GM12878 (cell line): Measurements from ENCODE around the gene STK17A. TPM values are rescaled to one million over a fixed set of nuclear protein-coding genes. Genes with fewer than 3 reads are reported as not detected.

Experiments used
- BHLHE40 ChIP-seq, 2 experiments: fragments of 450-650 bp in 1 of 2; IDR thresholded peaks; 2 replicates each; pipeline ENCODE4 v1.6.1; 2011 to 2017; ENCODE audit warnings: low read depth in 2 of 2, borderline replicate concordance in 1 of 2, improper control_type of control experiment in 1 of 2, low read length in 1 of 2, mild to moderate bottlenecking in 1 of 2
- BRCA1 ChIP-seq: IDR thresholded peaks from 2 replicates; pipeline ENCODE4 v1.6.1; 2011; ENCODE audit warnings: low read depth, low read length, improper control_type of control experiment
- CBX3 ChIP-seq: fragments of 200-600 bp; sonication (generic); IDR thresholded peaks from 2 replicates; pipeline ENCODE4 v1.6.1; 2016; ENCODE audit warnings: low read depth, borderline replicate concordance
- CHD2 ChIP-seq: IDR thresholded peaks from 2 replicates; pipeline ENCODE4 v1.6.1; 2011; ENCODE audit warnings: low read depth, low read length, improper control_type of control experiment, borderline replicate concordance
- KLF5 ChIP-seq: fragments of 450-650 bp; IDR thresholded peaks from 2 replicates; pipeline ENCODE4 v1.6.1; 2014; ENCODE audit warnings: mild to moderate bottlenecking; ENCODE audit not compliant: partially characterized antibody
- NRF1 ChIP-seq: conservative IDR thresholded peaks from 2 replicates; pipeline ENCODE4 v1.6.1; 2011; ENCODE audit warnings: mild to moderate bottlenecking, low read depth, low read length, improper control_type of control experiment
- POLR2AphosphoS5 ChIP-seq: IDR thresholded peaks from 2 replicates; pipeline ENCODE4 v1.6.1; 2011; ENCODE audit warnings: mild to moderate bottlenecking, low read length, inconsistent platforms
- RB1 ChIP-seq: fragments of 450-650 bp; formaldehyde crosslinking; IDR thresholded peaks from 2 replicates; pipeline ENCODE4 v1.6.1; 2017; ENCODE audit warnings: mild to moderate bottlenecking, borderline replicate concordance
- SREBF1 ChIP-seq: IDR thresholded peaks from 2 replicates; pipeline ENCODE4 v1.6.1; 2012; ENCODE audit warnings: mild to moderate bottlenecking, low read length
- SREBF2 ChIP-seq: IDR thresholded peaks from 2 replicates; pipeline ENCODE4 v1.6.1; 2012; ENCODE audit warnings: mild to moderate bottlenecking, low read length
- TARDBP ChIP-seq: IDR thresholded peaks from 2 replicates; pipeline ENCODE4 v1.6.1; 2016; ENCODE audit warnings: borderline replicate concordance
- TCF3 ChIP-seq: IDR thresholded peaks from 2 replicates; pipeline ENCODE4 v1.6.1; 2012; ENCODE audit warnings: low read depth, mild to moderate bottlenecking, low read length, borderline replicate concordance; ENCODE audit not compliant: insufficient read depth
- ZNF384 ChIP-seq: IDR thresholded peaks from 2 replicates; pipeline ENCODE4 v1.6.1; 2012; ENCODE audit warnings: low read depth, mild to moderate bottlenecking, low read length, improper control_type of control experiment, borderline replicate concordance
- polyA plus RNA-seq, 11 experiments: library from polyadenylated mRNA; depleted of rRNA in 4 of 11; unstranded in 6 of 11; stranded (reverse) in 5 of 11; fragments of >200 nt; fragmentation: Nextera tagmentation in 4 of 11; fragmentation: Illumina TruSeq in 1 of 11; extraction: Ambion mirVana in 4 of 11; extraction: Trizol in 1 of 11; gene quantifications; 1 replicate in 1 of 11; 2 replicates in 10 of 11; pipeline versions ENCODE4 v1.2.1 to v1.2.3, GENCODE V29; 2011 to 2016; ENCODE audit warnings: inconsistent platforms in 2 of 11, missing spikeins in 2 of 11, low read depth in 1 of 11
- total RNA-seq, 4 experiments: library from RNA; depleted of rRNA in 3 of 4; stranded (reverse); fragments of >200 nt in 3 of 4; fragmentation: Illumina TruSeq in 1 of 4; extraction: Trizol in 1 of 4; gene quantifications; 2 replicates each; pipeline versions ENCODE4 v1.2.1 to v1.2.3, GENCODE V29; 2013 to 2021
- TF ChIP-seq, protein P1 (sequence below): fragments of 150-350 bp; IDR thresholded peaks from 2 replicates; pipeline ENCODE4 v1.6.1; 2014; ENCODE audit warnings: mild to moderate bottlenecking, low read depth, low read length
- TF ChIP-seq, protein P2 (sequence below): fragments of 450-650 bp; IDR thresholded peaks from 2 replicates; pipeline ENCODE4 v1.6.1; 2017; ENCODE audit warnings: mild to moderate bottlenecking, low read depth, inconsistent platforms; ENCODE audit not compliant: poor library complexity, severe bottlenecking
- TF ChIP-seq, protein P3 (sequence below): fragments of 450-650 bp; formaldehyde crosslinking; IDR thresholded peaks from 2 replicates; pipeline ENCODE4 v1.5.0; 2022; ENCODE audit warnings: mild to moderate bottlenecking, missing genetic modification characterization
- TF ChIP-seq, protein P4 (sequence below): fragments of 450-650 bp; IDR thresholded peaks from 2 replicates; pipeline ENCODE4 v1.6.1; 2018; ENCODE audit warnings: borderline replicate concordance, mild to moderate bottlenecking; ENCODE audit not compliant: partially characterized antibody

STK17A gene
- total and polyA plus RNA-seq, 10 of the 15 experiments (the other 5 are each of a cell fraction or from before 2014, with no cell fraction given): 18.5 to 91.6 (median 70.8) TPM

DNA sequence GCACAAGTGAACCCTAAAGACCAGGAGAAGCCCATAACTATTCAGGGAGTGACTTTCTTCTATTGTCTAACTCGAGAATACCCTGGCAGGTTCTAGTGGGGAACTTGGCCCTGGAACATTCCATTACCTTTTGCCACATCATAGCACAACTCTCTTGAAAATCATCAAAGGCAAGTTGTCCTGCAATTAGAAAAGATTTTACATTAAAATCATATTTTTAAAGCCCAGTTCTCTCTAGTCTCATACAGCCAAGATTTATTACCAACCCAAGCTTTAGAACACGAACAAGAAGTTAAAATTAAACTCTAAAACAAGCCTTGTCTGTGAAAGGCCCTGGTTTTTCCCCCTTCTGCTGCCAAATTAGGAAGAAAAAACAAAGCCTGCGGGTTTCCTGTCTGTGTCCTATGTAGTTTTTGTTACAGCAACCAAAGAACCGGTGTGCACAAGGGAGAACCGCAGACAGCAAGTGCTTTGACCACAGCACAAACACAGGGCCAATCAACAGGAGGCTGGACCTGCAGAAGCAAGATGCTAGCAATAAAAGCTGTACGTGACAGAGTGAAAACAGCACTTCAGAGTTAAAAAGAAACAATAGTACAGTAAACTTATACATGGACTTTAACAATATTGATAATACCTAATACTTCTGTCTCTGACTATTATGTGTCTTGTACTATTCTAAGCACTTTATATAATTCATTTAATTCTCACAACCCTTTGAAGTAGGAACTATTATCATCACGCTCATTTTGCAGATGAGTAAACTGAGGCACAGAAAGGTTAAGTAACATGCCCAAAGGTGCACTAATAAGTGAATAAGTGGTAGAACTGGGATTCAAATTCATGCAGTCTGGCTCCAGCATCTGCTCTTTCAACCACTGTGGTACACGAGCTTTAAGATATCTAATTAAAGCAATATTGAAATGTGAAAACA, 65.8 kb downstream of the STK17A start (continued):
- TF ChIP-seq TCF3 (peak; percentile 66; the same call in 1 of the 2 replicates), TARDBP (peak; percentile 65; the same call in 1 of the 2 replicates), POLR2AphosphoS5 (peak; percentile 63; the same call in 1 of the 2 replicates), NRF1 (no peak), KLF5 (peak; percentile 9), BRCA1 (no peak), BHLHE40 (IDR thresholded peaks at IDR 0.05; ENCODE audit: borderline replicate concordance in 1 of 2, low read depth in 2 of 2, low read length in 1 of 2) (peak; percentile 92 to 93), SREBF1 (no peak), CHD2 (peak; percentile 77; the same call in 1 of the 2 replicates), SREBF2 (no peak), CBX3 (no peak), ZNF384 (peak; percentile 55; the same call in 1 of the 2 replicates), RB1 (0 out of 2 replicates have a peak, but pooled peaks have one; percentile 15)
- TF ChIP-seq, protein P1, sequence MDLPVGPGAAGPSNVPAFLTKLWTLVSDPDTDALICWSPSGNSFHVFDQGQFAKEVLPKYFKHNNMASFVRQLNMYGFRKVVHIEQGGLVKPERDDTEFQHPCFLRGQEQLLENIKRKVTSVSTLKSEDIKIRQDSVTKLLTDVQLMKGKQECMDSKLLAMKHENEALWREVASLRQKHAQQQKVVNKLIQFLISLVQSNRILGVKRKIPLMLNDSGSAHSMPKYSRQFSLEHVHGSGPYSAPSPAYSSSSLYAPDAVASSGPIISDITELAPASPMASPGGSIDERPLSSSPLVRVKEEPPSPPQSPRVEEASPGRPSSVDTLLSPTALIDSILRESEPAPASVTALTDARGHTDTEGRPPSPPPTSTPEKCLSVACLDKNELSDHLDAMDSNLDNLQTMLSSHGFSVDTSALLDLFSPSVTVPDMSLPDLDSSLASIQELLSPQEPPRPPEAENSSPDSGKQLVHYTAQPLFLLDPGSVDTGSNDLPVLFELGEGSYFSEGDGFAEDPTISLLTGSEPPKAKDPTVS: peak; percentile 90
- TF ChIP-seq, protein P2, sequence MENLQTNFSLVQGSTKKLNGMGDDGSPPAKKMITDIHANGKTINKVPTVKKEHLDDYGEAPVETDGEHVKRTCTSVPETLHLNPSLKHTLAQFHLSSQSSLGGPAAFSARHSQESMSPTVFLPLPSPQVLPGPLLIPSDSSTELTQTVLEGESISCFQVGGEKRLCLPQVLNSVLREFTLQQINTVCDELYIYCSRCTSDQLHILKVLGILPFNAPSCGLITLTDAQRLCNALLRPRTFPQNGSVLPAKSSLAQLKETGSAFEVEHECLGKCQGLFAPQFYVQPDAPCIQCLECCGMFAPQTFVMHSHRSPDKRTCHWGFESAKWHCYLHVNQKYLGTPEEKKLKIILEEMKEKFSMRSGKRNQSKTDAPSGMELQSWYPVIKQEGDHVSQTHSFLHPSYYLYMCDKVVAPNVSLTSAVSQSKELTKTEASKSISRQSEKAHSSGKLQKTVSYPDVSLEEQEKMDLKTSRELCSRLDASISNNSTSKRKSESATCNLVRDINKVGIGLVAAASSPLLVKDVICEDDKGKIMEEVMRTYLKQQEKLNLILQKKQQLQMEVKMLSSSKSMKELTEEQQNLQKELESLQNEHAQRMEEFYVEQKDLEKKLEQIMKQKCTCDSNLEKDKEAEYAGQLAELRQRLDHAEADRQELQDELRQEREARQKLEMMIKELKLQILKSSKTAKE: peak; percentile 100
- TF ChIP-seq, protein P3, sequence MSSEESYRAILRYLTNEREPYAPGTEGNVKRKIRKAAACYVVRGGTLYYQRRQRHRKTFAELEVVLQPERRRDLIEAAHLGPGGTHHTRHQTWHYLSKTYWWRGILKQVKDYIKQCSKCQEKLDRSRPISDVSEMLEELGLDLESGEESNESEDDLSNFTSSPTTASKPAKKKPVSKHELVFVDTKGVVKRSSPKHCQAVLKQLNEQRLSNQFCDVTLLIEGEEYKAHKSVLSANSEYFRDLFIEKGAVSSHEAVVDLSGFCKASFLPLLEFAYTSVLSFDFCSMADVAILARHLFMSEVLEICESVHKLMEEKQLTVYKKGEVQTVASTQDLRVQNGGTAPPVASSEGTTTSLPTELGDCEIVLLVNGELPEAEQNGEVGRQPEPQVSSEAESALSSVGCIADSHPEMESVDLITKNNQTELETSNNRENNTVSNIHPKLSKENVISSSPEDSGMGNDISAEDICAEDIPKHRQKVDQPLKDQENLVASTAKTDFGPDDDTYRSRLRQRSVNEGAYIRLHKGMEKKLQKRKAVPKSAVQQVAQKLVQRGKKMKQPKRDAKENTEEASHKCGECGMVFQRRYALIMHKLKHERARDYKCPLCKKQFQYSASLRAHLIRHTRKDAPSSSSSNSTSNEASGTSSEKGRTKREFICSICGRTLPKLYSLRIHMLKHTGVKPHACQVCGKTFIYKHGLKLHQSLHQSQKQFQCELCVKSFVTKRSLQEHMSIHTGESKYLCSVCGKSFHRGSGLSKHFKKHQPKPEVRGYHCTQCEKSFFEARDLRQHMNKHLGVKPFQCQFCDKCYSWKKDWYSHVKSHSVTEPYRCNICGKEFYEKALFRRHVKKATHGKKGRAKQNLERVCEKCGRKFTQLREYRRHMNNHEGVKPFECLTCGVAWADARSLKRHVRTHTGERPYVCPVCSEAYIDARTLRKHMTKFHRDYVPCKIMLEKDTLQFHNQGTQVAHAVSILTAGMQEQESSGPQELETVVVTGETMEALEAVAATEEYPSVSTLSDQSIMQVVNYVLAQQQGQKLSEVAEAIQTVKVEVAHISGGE: no peak
- TF ChIP-seq, protein P4, sequence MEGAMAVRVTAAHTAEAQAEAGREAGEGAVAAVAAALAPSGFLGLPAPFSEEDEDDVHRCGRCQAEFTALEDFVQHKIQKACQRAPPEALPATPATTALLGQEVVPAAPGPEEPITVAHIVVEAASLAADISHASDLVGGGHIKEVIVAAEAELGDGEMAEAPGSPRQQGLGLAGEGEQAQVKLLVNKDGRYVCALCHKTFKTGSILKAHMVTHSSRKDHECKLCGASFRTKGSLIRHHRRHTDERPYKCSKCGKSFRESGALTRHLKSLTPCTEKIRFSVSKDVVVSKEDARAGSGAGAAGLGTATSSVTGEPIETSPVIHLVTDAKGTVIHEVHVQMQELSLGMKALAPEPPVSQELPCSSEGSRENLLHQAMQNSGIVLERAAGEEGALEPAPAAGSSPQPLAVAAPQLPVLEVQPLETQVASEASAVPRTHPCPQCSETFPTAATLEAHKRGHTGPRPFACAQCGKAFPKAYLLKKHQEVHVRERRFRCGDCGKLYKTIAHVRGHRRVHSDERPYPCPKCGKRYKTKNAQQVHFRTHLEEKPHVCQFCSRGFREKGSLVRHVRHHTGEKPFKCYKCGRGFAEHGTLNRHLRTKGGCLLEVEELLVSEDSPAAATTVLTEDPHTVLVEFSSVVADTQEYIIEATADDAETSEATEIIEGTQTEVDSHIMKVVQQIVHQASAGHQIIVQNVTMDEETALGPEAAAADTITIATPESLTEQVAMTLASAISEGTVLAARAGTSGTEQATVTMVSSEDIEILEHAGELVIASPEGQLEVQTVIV: no peak
